ENCODE data around the gene FMOD.
"Not testable (repeated sequence)": the region's sequence is repeated elsewhere in the genome, so short reads cannot be mapped to it uniquely, and the experiment has no call there.

Gene FMOD

GRCh38 chr1:203325026-203325417 is 25.9 kb downstream of the FMOD start:
- peak; percentile 49 for DNase-seq

DNA sequence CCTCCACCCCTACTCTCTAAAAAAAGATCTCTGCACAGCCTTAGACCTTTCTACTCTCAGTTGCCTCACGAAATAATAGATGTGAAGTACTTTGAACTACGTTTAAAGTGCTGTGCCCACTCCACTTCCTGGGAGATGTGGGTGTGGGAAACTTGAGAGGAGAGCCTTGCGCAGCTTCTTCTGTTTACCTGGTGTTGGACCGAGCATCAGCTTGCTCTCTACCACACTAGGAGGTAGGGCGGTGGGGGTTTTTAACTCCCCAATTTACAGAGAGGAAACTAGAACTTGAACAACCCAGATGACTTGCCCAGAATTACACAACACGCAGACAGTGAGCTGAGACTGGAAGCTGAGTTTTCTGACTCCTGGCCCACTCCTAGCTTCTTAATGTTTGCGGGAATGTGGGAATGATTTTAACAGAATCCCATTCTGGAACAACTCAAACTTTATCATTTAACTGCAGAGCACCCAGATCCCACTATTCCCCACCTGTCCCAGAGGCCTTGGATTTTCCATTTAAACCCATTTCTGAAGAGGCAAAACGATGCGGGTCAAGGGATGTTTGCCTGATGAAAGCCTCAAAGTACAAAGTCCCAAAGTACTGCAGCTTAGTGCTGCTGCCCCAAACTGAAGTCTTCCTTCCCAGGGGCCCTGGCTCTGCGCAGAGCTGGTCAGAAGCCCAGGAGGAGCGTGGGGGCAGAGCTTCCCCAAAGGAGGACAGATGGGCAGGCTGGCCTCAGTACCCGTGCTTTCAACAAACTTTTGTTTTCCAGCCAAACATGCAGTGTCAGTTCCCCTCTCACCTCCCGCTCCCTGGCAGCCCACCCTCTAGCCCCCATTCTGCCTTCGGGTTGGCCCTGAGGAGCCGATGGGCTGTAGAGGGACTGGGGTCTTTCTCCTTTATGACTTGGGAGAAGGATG is 26.6 kb downstream of the FMOD start:
- DNase-seq, result peak; percentile 39

DNA sequence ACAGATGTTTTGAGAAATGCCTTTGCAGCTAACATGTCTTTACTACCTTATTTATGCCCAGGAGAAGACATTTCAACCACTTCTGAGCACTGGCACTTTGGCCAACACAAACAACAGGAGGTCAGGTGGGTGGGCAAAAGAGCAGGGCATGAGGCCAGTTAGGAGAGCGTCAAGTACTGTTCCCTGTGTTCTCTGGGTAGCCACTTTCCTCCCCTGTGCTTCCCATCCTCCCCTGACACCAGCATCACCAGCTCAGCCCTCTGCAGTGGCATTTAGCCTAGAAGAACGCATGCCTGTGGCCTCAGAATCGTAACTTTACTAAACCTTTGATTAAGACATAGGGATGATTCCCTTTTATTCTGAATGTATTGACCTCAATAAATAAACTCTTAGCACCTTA is 27.3 kb downstream of the FMOD start:
- DNase-seq, result no peak

- no peak for DNase-seq
Observed at GRCh38 chr1:203322500-203323179, 28.3 kb downstream of the FMOD start.

DNA sequence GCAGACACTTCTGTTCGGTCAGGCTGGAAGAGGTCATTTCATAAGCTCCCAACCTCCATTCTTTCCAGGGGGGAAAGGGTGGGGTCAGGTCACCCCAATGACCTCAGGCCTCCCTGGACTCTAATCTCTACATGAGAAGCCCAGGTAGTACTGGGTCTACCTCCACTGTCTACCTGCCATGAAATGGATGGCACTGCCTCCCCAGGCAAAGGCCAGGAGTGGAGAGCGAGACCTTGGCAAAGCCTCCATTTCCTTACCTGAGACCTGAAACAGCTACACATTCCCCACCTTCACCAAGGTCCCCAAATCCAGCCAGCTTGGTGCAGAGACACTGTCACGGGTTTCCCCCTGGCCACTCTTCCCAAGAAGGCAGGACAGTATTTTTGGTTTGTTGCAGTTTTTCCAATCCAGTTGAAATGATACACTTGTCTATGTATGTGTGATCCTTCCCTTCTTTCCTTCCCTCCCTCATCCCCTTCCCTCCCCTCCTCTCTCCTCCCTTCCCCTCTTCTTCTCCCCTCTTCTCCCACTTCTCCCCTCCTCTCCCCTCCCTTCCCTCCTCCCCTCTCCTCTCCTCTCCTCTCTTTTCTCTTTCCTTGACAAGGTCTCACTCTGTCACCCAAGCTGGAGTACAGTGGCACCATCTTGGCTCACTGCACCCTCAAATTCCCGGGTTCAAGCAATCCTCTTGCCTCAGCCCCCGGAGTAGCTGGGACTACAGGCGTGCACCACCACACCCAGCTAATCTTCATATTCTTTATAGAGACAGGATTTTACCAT is 29.5 kb downstream of the FMOD start:
- no peak for DNase-seq

DNA sequence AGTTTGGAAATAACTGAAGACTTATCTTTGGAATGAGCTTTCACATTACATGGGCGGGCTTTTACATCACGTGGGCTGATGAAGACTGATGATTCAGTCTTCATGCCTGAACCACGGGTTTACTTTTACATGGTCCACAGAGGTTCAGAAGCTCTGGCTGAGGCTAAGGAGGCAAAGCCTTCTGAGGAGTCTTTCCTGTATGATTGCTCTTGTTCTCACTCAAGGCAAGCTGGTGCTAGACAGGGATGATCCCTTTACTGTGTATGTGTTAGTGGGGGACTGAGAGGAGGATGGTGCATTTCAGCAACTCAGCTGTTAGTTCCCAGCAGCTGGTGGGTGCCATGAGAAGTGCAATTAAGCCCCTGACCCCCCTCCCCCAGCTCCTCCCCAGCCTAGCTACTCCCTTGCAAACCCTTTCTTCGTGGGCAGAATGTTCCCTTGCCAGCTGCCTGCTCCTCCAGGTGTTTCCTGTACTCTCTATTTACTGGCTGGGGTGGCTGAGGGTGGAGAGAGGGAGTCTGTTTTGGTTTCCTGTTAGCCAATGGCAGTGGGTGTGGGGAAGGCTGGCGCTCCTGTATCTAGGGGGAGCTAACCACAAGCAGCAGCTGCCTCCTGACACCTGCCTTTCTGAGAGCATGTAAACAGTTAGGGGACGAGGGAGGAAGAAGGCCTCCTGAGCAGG is 30.2 kb downstream of the FMOD start:
- DNase-seq, result peak; percentile 49

GRCh38 chr1:203318229-203318517 is 32.7 kb downstream of the FMOD start:
- DNase-seq, result no peak

DNA sequence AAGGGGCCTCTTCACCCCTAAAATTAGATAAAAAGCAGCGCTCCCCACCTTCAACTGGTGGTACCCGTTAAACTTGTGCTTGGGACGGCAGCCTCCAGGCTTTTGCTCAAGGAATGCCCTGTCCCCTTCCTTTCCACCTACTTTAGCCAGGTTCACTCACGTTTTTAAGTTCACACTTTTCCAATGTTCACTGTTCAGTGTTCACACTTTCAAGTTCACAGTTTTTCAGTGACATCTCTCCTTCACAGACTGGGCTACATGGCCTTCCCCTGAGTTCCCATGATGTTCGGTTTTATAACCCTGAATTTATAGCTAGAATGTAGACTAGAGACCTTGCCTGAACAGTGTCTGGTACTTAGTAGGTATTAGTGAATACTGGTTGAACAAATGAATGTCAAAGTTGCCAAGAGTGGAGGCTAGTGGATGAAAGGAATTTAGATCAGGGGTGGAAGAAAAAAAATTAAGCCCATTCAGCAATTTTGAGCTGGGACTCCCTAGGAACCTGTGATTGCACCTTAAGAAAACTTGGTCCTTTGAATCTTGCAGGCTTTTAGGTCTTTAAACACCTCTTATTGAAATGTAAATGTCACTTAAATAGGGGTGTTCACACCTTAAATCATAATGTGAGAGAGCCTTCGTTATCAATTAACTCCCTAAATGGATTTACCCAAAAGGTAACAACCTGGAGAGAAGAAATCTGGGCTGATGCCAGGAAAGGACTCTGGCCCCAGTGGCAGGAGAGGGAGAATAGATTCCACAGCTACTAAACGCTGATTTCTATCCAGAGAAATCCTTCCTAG is 33.3 kb downstream of the FMOD start:
- DNase-seq, result no peak

GRCh38 chr1:203316626-203317093 is 34.3 kb downstream of the FMOD start:
- DNase-seq, result no peak

- not testable (repeated sequence) for DNase-seq
Observed at GRCh38 chr1:203314025-203314759, 36.7 kb downstream of the FMOD start.

DNA sequence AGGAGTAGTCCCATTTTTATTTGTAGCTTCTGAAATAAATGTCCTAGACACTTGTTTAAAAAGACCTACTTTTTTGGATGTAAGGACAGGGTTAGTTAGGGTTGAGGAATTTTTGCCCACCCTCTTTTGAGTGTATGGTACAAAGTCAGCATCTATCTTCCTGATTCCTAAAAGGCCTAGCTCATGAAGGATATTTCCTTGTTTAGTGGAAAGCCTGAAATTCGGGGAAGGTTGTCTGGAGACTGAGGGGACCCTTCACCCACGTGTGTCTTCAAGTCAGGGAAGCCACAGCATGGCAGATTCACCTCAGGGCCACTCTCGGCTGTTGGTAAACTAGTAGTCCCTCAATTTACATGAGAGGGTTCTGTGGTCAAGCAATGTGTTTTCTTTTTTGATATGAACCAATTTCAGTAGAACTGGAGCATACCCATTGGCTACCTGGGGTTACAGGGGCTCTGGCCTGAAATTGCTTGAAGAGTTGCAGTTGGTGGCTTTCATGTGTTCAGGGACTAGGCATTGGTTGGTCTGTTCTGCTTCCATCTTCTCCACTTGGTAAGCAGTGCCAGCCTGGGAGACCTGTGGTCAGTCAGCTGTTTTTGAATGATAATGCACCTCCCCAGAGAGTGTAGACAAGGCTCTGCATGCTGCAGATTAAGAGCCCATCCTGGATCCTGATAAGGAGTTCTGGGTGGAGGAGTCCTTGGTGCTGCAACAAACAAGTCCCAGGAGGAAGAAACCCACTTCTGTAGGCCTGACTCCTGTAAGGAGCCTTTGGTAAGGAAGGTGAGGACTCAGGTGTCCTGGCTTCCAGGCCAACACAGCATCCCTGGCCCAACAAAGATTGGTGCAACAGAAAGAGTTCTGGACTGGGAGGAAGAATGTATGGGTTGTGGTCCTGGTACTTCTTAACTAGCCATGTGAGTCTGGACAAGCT is 39.3 kb downstream of the FMOD start:
- DNase-seq, result no peak

GRCh38 chr1:203308923-203309331 is 42.0 kb downstream of the FMOD start:
- DNase-seq, result no peak

GRCh38 chr1:203308328-203308922 is 42.5 kb downstream of the FMOD start:
- no peak for DNase-seq

- DNase-seq, result no peak
Observed at GRCh38 chr1:203307641-203308126, 43.2 kb downstream of the FMOD start.

GRCh38 chr1:203306965-203307541 is 43.9 kb downstream of the FMOD start:
- peak; percentile 63 for DNase-seq

DNA sequence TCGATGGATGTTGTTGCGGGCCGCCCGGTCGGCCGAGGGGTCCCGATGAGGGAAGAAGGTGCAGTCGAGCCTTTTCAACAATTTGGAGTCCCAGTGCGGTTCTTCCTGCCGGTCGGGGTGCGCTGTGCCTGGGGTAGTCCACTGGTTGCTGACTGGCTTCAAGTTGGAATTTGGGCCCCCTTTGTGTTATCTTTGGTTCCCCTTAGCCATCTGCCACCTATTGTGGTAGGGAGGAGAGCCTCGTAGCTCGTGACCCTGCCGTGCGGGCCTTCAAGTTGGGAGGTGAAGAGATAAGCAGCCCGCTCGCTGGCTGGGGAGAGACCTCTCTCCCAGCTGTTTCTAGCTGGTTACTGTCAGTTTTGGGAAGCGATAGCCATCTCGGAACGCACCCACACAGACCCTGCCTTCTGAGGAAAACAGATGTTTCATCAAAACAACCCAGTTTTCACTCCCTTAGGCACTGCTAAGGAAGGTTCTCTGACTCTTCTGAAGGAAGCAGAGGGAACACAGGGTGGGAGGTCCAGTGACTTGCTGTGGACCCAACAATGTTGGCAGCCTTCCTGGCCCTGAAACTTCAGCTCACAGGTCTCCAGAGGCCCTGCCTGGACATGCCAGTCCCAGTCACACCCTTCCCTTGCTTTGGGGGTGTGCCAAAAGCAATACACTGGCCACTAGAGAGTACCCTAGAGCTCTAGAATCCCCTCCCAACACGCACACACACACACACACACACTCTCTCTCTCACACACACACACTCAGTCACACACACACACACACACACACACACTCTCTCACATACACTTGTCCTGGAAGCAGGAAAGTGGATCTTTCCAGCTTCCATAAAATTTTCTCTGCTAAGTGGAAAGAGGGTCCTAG is 44.6 kb downstream of the FMOD start:
- DNase-seq, result peak; percentile 42

GRCh38 chr1:203305809-203306088 is 45.2 kb downstream of the FMOD start:
- no peak for DNase-seq
